Left hindlimb (tissue), 1 donor: ENCODE measurements around the gene GREM1.

ENCODE experiments used
- DNase-seq: peaks from one replicate; pipeline ENCODE4 v3.0.0-alpha.2; 2018

The GREM1 gene

GRCh38 chr15:32790352-32790999 lies 72.7 kb downstream of the GREM1 start:
- DNase-seq: no peak

DNA sequence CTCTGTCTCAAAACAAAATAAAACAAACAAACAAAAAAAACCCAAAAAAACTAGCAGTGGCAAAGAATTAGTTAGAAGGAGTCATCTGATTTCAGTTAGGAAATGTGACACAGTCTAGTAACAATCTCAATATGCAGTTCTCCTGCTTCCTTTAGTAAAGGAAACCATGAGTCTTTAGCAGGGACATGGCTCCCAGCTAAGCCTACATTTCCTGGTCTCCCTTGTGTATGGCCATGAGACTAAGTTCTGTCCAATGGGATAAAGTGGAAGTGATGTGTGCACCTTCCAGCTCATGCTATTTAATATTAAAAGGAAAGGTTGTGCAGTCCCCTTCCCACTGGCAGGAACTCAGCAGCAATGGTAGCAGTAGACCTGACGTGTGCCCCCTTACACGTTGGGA lies 74.6 kb downstream of the GREM1 start:
- no peak for DNase-seq
